HG02943 (cell line): Measurements from ENCODE around the gene MKS1.

ENCODE experiments used
- ATAC-seq: cut with Tn5 transposase; IDR thresholded peaks from one replicate; pipeline ENCODE4 v1.9.1; 2021; ENCODE audit warnings: mild to moderate bottlenecking, low read depth, moderate library complexity; ENCODE audit not compliant: unreplicated experiment

MKS1 gene

DNA sequence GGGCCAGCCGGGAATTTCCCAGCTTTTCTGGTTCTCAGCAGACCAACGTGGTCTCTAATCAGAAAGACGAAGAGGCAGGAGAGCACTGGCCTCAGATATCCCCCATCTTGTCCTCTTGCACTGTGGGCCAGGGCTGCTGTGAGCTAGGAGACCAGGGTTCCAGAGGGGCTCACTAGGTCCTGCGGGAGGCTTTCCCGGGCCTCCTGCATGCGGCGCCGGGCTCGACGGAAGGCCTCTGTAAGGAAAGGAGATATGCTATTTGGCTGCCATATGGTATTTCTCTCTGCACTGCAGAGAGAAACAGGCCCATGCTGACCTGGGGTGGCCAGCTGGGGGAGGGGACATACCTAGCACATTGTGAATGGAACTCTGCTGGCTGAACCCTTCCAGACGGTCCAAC is 13.1 kb downstream of the MKS1 start:
- no peak for ATAC-seq

DNA sequence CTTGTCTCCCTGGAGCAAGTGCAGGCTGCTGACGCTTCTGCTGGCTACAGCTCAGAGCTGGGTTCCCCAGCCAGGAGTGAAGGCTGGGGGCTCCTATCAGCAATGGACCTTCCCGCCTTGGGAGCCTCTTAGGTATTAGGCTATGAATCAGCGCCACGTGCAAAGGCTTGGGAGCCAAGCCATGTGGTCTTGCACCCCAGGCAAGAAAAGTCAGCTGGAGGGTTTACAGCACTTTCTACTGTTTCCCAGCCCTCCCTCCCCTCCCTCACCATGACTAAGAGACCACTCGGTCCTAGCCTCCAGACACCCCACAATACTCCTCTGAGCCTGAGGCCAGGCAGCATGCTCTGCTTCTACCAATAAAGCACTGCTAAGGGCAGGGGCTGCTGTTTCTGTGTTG is 14.3 kb downstream of the MKS1 start:
- ATAC-seq: no peak

- no peak for ATAC-seq
Measured at GRCh38 chr17:58202859-58203258, 16.2 kb downstream of the MKS1 start.

GRCh38 chr17:58200024-58200633 is 18.9 kb downstream of the MKS1 start:
- no peak for ATAC-seq

- no peak for ATAC-seq
Measured at GRCh38 chr17:58196610-58197009, 22.4 kb downstream of the MKS1 start.

DNA sequence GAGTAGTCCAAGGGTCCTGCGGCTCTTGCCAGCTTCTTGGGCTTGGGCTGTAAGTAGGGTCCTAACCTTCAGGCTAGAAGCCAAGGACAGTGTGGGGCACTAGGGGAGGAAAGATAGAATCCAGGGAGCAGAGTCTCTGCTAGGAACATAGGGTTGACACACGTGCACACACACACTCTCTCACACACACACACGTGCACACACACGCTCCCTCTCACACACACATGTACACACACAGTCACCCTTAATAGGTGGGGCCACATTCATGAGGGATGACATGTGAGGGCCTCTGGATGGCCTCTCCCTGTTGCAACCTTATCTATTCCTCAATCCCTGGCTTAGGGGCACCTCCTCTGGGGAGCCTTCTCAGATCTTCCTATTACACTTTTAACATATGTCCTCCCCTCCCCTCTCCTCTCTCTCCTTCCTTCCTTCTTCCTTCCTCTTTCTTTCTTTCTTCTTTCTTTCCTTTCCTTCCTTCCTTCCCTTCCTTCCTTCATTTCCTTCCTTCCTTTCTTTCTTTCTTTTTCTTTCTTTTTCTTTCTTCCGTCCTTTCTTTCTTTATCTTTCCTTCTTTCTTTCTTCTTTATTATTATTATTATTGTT is 23.4 kb downstream of the MKS1 start:
- ATAC-seq: no peak

GRCh38 chr17:58193641-58194255 is 25.3 kb downstream of the MKS1 start:
- ATAC-seq: no peak

DNA sequence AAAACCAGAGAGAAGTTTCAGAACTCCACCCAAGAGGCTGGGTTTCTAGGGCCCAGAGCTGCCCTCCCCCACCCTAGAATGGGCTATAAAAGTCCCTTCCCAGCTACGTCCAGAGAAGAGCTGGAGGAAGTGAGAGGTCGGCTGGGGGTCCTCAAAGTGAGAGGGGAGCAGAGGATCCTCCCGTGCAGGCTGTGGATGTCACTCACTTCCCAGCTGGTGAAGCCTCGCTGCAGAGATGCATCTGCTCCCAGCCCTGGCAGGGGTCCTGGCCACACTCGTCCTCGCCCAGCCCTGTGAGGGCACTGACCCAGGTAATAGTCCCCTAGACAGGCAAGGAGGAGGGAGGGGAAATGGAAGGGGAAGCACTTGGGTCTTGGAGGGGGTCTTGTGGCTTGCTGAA is 26.4 kb downstream of the MKS1 start, which contains the start of gene EPX:
Gene EPX, plus strand, starts transcription at position 115 of the 400 bp plus-strand sequence. Its CDS starts 121 bp downstream, at position 236.
- ATAC-seq: no peak

DNA sequence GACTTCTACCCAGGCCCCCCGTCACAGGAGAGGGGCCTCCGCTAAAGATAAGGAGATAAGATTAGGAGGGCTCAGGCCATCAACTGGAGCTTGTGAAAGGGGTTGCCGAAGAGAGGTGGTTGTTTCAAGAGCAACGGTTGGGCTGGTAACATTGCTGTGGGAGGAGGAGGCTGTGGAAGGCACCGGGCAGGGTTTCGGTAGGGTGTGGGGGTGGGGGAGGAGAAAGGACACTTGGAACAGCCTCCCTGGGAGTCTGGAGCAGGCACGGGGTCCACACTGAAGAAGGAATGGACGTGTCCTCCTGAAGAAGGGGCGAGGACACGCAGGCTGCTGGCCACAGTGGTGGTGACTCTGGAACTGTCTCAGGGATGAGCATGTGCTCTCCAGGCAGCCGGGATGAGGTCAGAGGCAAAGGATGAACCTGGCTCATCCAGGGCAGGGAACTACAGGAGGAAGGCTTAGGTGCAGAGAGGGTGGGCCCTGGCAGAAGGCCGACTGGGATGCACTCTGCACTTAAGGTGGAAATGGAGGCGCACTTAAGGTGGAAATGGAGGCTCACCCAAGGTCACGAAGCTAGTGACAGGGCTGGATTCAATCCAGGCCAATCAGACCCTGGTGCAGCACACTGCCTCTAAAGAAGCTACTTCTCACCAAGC is 27.7 kb downstream of the MKS1 start:
- ATAC-seq: no peak

- ATAC-seq: no peak
Measured at GRCh38 chr17:58189436-58190146, 29.5 kb downstream of the MKS1 start.

GRCh38 chr17:58187675-58188074 is 31.4 kb downstream of the MKS1 start:
- ATAC-seq: no peak

- ATAC-seq: no peak
Measured at GRCh38 chr17:58187063-58187462, 32.0 kb downstream of the MKS1 start.

DNA sequence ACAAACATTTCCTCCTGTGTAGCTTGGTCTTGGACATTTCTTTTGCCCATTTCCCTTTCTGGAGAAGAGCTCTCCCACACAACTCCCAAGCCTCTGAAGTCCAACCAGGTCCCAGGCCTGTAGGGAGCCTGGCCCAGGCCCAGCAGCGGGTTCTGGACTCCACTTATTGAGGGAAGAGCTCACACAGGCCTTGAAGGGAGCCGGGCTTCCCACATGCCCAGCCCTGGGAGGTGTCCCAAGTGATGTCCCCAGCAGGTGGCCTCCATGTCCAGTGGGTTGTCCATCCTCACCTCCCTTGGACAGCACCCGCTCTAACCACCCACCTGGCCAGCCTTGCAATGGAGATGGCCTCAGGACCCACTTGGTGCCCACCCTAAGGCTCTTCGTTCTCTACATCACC is 32.5 kb downstream of the MKS1 start:
- ATAC-seq: no peak

DNA sequence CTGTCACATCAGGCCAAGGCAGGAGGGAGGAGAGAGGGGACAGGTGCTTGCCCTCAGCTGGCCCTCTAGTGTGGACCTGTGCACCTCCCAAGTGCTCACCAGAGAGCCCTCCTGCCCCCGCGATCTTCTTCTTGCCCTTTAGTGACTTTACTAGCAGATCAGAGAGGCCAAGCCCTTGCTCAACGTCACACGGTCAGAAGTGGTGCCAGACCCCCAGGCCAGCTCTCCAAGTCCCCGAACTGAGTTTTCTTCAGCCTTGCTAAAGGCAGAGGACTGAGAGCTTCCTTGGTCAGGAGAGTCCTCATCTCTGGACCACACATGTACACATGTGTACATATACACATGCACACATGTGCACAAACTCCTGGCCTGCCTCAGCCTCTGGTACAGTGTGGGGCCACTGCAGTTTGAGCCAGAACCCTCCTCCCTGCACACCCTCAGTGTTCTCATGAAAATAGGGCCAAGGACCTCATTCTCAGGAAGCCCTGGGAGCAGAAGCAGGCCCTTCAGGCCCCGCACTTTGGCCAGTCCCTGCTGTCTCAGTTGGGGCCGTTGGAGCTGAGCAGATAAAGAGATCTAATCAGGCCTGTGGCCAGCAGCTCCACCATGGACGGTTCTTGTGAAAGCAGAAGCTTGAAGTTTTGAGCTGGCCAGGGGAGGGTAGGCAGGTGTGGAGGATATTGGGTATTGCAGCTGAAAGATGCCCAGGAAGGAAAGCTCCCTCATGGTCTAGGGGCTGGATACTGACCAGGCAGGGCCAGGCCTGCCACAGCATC is 33.9 kb downstream of the MKS1 start:
- no peak for ATAC-seq

GRCh38 chr17:58184308-58184985 is 34.6 kb downstream of the MKS1 start:
- no peak for ATAC-seq

GRCh38 chr17:58183514-58183913 is 35.5 kb downstream of the MKS1 start:
- no peak for ATAC-seq

DNA sequence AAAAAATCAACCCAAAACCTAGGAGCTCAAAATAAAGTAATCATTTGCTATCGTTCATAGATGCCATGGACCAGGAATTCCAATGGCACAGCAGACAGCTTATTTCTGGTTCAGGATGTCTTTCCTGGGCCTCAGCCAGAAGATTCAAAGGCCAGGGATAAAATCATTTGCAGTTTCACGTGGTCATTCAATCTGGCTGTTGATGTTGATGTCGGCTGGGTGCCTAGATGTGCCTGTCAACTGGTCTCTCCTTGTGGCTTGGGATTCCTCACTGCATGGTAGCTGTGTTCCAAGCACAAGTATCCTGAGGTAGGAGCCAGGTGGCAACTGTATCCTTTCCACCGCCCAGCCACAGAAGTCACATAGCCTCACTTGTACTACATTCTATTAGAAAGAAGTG is 37.3 kb downstream of the MKS1 start:
- ATAC-seq: no peak

DNA sequence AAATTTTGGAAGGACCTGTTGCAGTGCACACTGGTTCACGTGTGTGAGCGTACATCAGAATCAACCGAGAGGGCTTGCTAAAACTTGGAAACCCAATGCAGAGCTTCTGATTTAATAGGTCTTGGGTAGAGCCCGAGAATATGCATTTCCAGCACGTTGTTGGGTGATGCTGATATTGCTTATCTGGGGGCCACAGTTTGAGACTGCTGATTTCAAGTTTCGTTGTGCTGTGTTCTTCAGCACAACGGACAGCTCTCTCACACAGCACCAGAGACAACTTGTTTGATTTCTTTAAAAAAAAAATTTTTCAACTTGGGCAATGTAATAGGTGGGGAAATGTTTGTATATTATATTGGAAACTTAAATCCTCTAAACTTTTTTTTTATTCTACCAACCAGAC is 42.9 kb downstream of the MKS1 start:
- ATAC-seq: no peak

- ATAC-seq: no peak
Measured at GRCh38 chr17:58174871-58175270, 44.2 kb downstream of the MKS1 start.
